Left lung (tissue), 10 donors: ENCODE measurements around the gene SLC19A1. TPM values are rescaled to one million over a fixed set of nuclear protein-coding genes. Genes with fewer than 3 reads are reported as not detected.

Experiments used
- ATAC-seq: fragments of 200-7000 bp; cut with Tn5 transposase; one replicate; pipeline ENCODE4 v1.9.1; 2020; ENCODE audit warnings: moderate library complexity
- DNase-seq, 4 donors: peaks; one replicate each; pipeline ENCODE4 v3.0.0-alpha.2; 2013 to 2020
- H3K27ac ChIP-seq, 2 donors: fragments of 200-600 bp; sonication (generic) in 1 of 2; one replicate each; pipeline versions ENCODE4 v1.5.0 to v1.8.0; 2020 to 2021
- H3K27me3 ChIP-seq, 2 donors: fragments of 200-600 bp; sonication (generic) in 1 of 2; one replicate each; pipeline versions ENCODE4 v1.5.0 to v1.8.0; 2020 to 2021
- H3K36me3 ChIP-seq, 2 donors: fragments of 200-600 bp; sonication (generic) in 1 of 2; one replicate each; pipeline versions ENCODE4 v1.5.0 to v1.8.0; 2020 to 2021
- H3K4me1 ChIP-seq, 2 donors: fragments of 200-600 bp; one replicate each; pipeline ENCODE4 v1.8.0; 2021
- H3K4me3 ChIP-seq, 2 donors: fragments of 200-600 bp; sonication (generic) in 1 of 2; one replicate each; pipeline versions ENCODE4 v1.5.0 to v1.8.0; 2020 to 2021; ENCODE audit warnings: mild to moderate bottlenecking in 1 of 2
- H3K9me3 ChIP-seq, 2 donors: fragments of 200-600 bp; sonication (generic) in 1 of 2; one replicate each; pipeline versions ENCODE4 v1.5.0 to v1.8.0; 2020 to 2021
- CTCF ChIP-seq, 2 donors: fragments of 200-600 bp; sonication (generic) in 1 of 2; IDR thresholded peaks; one replicate each; pipeline versions ENCODE4 v1.5.0 to v1.8.0; 2021; ENCODE audit warnings: antibody characterized with exemption in 2 of 2
- intact Hi-C, 2 donors: fragments of 100-400 bp; cut with DNase I; formaldehyde crosslinking; loops; one replicate each; pipeline versions ENCODE4 v1.11.2 to v1.14.2; 2022
- polyA plus RNA-seq, 6 donors: library from polyadenylated mRNA; unstranded; fragments of 120-200 nt; gene quantifications; one replicate each; pipeline ENCODE4 v1.2.1, GENCODE V29; 2013; ENCODE audit not compliant: insufficient read length in 6 of 6
- total RNA-seq, 2 donors: library from RNA; stranded (reverse); fragmentation: NEBNext Ultra II Directional; extraction: Animal tissue kit (Norgen Biotek cat#: 25700); gene quantifications; one replicate each; pipeline ENCODE4 v1.2.1, GENCODE V29; 2021
- donor health status: DM: no; HTN: yes; CAD: no.
- donor health status: DM: no; HTN: no; CAD: no.

SLC19A1 gene
- total and polyA plus RNA-seq, 8 donors, result 22.4 to 50.4 (median 27.2) TPM

DNA sequence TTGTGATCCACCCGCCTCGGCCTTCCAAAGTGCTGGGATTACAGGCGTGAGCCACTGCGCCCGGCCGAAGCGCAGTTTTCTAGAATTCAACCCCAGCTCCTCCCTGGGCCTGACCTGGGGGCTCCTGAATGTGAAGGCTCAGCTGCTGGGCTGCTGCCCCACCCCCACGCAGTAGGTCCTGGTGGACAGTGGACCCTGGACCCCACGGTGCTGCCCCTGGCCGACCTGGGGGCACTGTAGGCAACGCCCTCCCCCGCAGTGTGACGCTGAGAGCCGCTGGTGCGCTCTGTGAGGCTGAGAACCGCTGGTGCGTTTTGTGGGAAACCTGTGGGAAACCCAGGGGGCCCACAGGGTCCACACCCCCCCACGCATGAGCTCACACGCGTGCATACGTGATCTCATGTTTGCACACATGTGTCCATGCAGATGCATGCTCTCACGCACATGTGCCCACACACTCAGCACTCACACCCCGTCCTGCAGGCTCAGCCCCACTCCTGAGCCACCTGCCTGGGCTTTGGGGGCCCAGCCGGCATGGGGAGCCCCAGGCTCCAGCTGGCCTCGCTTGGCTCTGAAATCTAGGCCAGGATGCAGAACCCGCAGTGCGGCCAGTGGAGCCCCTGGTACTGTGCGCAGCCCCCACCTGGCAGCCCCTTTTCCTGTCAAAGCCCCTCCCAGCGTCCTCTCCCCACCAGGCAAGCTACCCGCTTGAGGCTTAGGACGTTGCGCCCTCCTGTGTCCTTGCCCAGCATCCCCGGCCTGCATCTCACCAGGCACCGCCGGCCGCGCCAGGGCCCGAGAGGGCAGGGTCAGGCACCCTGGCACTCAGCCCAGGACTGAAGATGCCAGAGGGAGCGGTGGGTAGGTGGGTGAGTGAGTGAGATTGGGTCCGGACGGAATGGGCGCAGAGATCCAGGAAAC lies 69.5 kb downstream of the SLC19A1 start:
- no peaks in the 10 kb centered on the region for H3K9me3 ChIP-seq
- H3K4me1 ChIP-seq, result peaks cover 18 to 26% of the 10 kb centered on the region in 2 donors
- peaks cover 0 to 28% of the 10 kb centered on the region in 2 donors for H3K36me3 ChIP-seq
- ATAC-seq, result no peak
- peak overlapping the region in 1 of 2 donors; percentile 84 for H3K27ac ChIP-seq
- H3K4me3 ChIP-seq, result no peak overlapping the region
- DNase-seq, result peak in 1 of 4 donors; percentile 71
- no peaks in the 10 kb centered on the region for H3K27me3 ChIP-seq
- no peak for TF ChIP-seq CTCF (IDR thresholded peaks at IDR 0.05)
- intact Hi-C loops, result no loop called here

DNA sequence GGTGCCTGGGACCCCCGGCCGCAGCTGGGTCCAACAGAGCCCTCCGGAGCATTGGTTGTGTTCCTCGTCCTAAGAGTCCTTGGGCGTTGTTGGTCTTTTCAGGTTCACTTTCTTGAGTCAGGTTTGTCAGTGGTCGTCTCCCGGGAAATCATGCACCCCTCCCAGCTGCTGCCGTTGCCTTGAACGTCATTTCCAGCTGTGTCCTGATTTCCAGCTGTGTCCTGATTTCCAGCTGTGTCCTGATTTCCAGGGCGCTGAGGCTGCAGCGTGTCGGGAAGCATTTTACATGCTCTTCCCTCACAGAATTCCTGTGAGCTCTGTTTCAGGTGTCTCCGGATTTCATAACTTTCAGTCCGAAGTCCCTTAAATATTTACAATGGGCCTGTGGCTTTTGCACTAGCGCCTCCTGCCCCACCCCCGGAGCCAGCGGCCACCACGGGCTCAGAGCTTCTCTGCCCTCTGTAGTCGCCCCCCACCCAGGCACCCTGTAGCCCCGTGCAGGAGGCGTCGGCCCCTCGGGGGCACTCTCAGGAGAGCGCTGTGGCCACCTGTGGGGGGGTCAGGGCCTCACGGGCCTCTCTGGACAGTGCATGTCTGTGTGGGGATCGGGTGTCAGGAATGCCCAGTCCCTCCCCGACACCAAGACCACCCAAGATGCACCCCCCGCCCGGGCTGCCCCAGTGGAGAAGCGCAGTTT lies 70.6 kb downstream of the SLC19A1 start:
- H3K36me3 ChIP-seq, result peaks cover 0 to 28% of the 10 kb centered on the region in 2 donors
- H3K9me3 ChIP-seq, result no peaks in the 10 kb centered on the region
- no peak for TF ChIP-seq CTCF (IDR thresholded peaks at IDR 0.05)
- H3K27ac ChIP-seq, result peak overlapping the region; percentile 45 to 84
- DNase-seq (peak in 3 of 4 donors; percentile 65 to 82 (median 78)), ATAC-seq (peak; percentile 7)
- no peak overlapping the region for H3K4me3 ChIP-seq
- H3K4me1 ChIP-seq, result peaks cover 15 to 18% of the 10 kb centered on the region in 2 donors
- no peaks in the 10 kb centered on the region for H3K27me3 ChIP-seq
- intact Hi-C loops, result no loop called here

- no peak for TF ChIP-seq CTCF (IDR thresholded peaks at IDR 0.05)
- Histone ChIP-seq H3K27me3 (no peaks in the 10 kb centered on the region), H3K36me3 (peaks cover 0 to 25% of the 10 kb centered on the region in 2 donors), H3K27ac (peak overlapping the region; percentile 45 to 84), H3K4me1 (peaks cover 15 to 18% of the 10 kb centered on the region in 2 donors), H3K4me3 (no peak overlapping the region), H3K9me3 (no peaks in the 10 kb centered on the region)
- DNase-seq, result peak in 2 of 4 donors; percentile 54 to 66
- intact Hi-C loops, result no loop called here
- ATAC-seq, result peak; percentile 59
These were observed 71.3 kb downstream of the SLC19A1 start for GRCh38 chr21:45470773-45471524.

- Histone ChIP-seq H3K36me3 (peaks cover 0 to 17% of the 10 kb centered on the region in 2 donors), H3K4me3 (no peak overlapping the region), H3K27me3 (peaks cover 0 to 7% of the 10 kb centered on the region in 2 donors), H3K9me3 (no peaks in the 10 kb centered on the region), H3K4me1 (peaks cover 15 to 18% of the 10 kb centered on the region in 2 donors), H3K27ac (peak overlapping the region in 1 of 2 donors; percentile 84)
- TF ChIP-seq CTCF (IDR thresholded peaks at IDR 0.05), result no peak
- ATAC-seq, result peak; percentile 2
- peak in 1 of 4 donors; percentile 53 for DNase-seq
- intact Hi-C loops, result no loop called here
These were observed 72.1 kb downstream of the SLC19A1 start for GRCh38 chr21:45470087-45470515.
